HCT116 (cell line): ENCODE data around the gene HEBP1.

Source experiments
- CEBPB ChIP-seq: IDR thresholded peaks from 2 replicates; pipeline ENCODE4 v1.6.1; 2012; ENCODE audit warnings: low read depth
- EZH2 ChIP-seq: fragments of 200-600 bp; sonication (generic); IDR thresholded peaks from 2 replicates; pipeline ENCODE4 v1.6.1; 2017; ENCODE audit warnings: antibody characterized with exemption, mixed run types
- POLR2A ChIP-seq: IDR thresholded peaks from 2 replicates; pipeline ENCODE4 v1.7.0; 2011; ENCODE audit warnings: borderline replicate concordance; ENCODE audit not compliant: insufficient read depth, insufficient read length; ENCODE audit errors: extremely low read depth
- POLR2AphosphoS5 ChIP-seq: IDR thresholded peaks from 2 replicates; pipeline ENCODE4 v1.6.1; 2011; ENCODE audit warnings: mild to moderate bottlenecking, low read depth, low read length, moderate library complexity
- RAD21 ChIP-seq: IDR thresholded peaks from 2 replicates; pipeline ENCODE4 v1.6.1; 2012; ENCODE audit warnings: low read depth, mild to moderate bottlenecking
- SIN3A ChIP-seq: IDR thresholded peaks from 2 replicates; pipeline ENCODE4 v1.6.1; 2012; ENCODE audit warnings: low read depth
- TCF7L2 ChIP-seq: IDR thresholded peaks from 2 replicates; pipeline ENCODE4 v1.7.0; 2011; ENCODE audit warnings: borderline replicate concordance, inconsistent platforms; ENCODE audit not compliant: insufficient read depth, insufficient read length; ENCODE audit errors: extremely low read depth
- ZNF274 ChIP-seq: fragments of 200-500 bp; sonication (Bioruptor generic); IDR thresholded peaks from 2 replicates; pipeline ENCODE4 v1.6.1; 2014; ENCODE audit warnings: mild to moderate bottlenecking, low read depth, low read length, inconsistent platforms
- TF ChIP-seq, protein P1 (sequence below): IDR thresholded peaks from 2 replicates; pipeline ENCODE4 v1.6.1; 2012
- TF ChIP-seq, protein P2 (sequence below): IDR thresholded peaks from 2 replicates; pipeline ENCODE4 v1.6.1; 2012
- TF ChIP-seq, protein P3 (sequence below): IDR thresholded peaks from 2 replicates; pipeline ENCODE4 v1.6.1; 2012; ENCODE audit warnings: low read depth

DNA sequence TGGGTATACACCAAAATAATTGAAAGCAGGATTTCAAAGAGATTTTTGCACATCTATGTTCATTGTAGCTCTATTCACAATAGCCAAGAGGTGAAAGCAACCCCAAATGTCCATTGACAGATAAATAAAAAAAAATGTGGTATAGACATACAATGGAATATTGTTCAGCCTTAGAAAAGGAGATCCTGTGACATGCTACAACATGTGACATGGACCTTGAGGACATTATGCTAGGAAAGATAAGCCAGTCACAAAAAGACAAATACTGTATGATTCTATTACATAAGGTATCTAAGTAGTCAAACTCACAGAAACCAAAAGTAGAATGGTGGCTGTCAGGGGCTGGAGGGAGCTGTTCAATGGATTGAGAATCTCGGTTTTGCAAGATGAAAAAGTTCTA lies 60.2 kb downstream of the HEBP1 start:
- TF ChIP-seq EZH2 (no peak), POLR2A (no peak), TCF7L2 (no peak), SIN3A (no peak), CEBPB (no peak), RAD21 (no peak), POLR2AphosphoS5 (no peak), ZNF274 (no peak)
- TF ChIP-seq, protein P1, sequence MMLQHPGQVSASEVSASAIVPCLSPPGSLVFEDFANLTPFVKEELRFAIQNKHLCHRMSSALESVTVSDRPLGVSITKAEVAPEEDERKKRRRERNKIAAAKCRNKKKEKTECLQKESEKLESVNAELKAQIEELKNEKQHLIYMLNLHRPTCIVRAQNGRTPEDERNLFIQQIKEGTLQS: no peak
- TF ChIP-seq, protein P2, sequence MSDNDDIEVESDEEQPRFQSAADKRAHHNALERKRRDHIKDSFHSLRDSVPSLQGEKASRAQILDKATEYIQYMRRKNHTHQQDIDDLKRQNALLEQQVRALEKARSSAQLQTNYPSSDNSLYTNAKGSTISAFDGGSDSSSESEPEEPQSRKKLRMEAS: no peak
- TF ChIP-seq, protein P3, sequence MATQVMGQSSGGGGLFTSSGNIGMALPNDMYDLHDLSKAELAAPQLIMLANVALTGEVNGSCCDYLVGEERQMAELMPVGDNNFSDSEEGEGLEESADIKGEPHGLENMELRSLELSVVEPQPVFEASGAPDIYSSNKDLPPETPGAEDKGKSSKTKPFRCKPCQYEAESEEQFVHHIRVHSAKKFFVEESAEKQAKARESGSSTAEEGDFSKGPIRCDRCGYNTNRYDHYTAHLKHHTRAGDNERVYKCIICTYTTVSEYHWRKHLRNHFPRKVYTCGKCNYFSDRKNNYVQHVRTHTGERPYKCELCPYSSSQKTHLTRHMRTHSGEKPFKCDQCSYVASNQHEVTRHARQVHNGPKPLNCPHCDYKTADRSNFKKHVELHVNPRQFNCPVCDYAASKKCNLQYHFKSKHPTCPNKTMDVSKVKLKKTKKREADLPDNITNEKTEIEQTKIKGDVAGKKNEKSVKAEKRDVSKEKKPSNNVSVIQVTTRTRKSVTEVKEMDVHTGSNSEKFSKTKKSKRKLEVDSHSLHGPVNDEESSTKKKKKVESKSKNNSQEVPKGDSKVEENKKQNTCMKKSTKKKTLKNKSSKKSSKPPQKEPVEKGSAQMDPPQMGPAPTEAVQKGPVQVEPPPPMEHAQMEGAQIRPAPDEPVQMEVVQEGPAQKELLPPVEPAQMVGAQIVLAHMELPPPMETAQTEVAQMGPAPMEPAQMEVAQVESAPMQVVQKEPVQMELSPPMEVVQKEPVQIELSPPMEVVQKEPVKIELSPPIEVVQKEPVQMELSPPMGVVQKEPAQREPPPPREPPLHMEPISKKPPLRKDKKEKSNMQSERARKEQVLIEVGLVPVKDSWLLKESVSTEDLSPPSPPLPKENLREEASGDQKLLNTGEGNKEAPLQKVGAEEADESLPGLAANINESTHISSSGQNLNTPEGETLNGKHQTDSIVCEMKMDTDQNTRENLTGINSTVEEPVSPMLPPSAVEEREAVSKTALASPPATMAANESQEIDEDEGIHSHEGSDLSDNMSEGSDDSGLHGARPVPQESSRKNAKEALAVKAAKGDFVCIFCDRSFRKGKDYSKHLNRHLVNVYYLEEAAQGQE: no peak
